Right lobe of liver (tissue), 4 donors: ENCODE data around the gene DYNLL1.

ENCODE experiments used
- POLR2A ChIP-seq: fragments of 450-650 bp; IDR thresholded peaks from one replicate; pipeline ENCODE4 v1.6.1; 2017; ENCODE audit warnings: antibody characterized with exemption, mild to moderate bottlenecking
- TF ChIP-seq, protein P1 (sequence below), 4 donors: fragments of 200-600 bp in 3 of 4; fragments of 450-650 bp in 1 of 4; IDR thresholded peaks; one replicate each; pipeline versions ENCODE4 v1.5.1 to v1.8.0; 2016 to 2022; ENCODE audit warnings: antibody characterized with exemption in 4 of 4, mild to moderate bottlenecking in 2 of 4
- donor health status: DM: no; HTN: no; CAD: no.
- donor health status: DM: no; HTN: no; CAD: no.
- donor health status: DM: no; HTN: yes; CAD: no.

DNA sequence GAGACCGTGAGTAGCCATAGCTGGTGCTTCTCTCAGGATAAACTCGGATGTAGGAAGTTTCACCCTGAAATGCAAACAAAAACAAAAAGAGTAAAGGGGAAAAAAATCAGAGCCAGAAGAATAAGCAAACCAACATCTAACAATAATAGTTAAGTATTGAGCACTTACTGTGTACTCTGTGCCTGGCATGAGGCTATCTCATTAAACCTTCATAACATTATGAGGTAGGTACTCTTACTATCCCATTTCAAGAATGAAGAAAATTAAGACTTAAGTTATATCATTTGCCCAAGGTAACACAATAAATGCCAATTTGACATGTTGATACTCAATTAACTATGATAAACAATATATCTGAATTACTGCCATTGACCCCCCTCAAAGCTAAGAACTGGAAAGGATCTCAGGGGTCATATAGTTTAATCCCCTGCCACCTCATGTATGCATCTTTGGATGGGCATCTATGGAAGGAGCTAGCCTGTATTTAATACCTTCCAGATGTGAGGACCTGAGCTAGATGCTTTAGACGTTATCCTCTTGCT lies 33.7 kb upstream of the DYNLL1 start:
- TF ChIP-seq, protein P1, sequence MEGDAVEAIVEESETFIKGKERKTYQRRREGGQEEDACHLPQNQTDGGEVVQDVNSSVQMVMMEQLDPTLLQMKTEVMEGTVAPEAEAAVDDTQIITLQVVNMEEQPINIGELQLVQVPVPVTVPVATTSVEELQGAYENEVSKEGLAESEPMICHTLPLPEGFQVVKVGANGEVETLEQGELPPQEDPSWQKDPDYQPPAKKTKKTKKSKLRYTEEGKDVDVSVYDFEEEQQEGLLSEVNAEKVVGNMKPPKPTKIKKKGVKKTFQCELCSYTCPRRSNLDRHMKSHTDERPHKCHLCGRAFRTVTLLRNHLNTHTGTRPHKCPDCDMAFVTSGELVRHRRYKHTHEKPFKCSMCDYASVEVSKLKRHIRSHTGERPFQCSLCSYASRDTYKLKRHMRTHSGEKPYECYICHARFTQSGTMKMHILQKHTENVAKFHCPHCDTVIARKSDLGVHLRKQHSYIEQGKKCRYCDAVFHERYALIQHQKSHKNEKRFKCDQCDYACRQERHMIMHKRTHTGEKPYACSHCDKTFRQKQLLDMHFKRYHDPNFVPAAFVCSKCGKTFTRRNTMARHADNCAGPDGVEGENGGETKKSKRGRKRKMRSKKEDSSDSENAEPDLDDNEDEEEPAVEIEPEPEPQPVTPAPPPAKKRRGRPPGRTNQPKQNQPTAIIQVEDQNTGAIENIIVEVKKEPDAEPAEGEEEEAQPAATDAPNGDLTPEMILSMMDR (IDR thresholded peaks at IDR 0.05): no peak
- TF ChIP-seq POLR2A: no peak
